Upper lobe of left lung (tissue), 4 donors: ENCODE data around the gene EDDM3A.

Experiments
- CTCF ChIP-seq, 6 experiments: fragments of 450-650 bp in 4 of 6; fragments of 200-600 bp in 2 of 6; sonication (generic) in 2 of 6; IDR thresholded peaks; one replicate each; pipeline ENCODE4 v1.5.1; 2016 to 2019; ENCODE audit warnings: antibody characterized with exemption in 6 of 6
- POLR2A ChIP-seq, 4 donors: fragments of 450-650 bp; IDR thresholded peaks; one replicate each; pipeline ENCODE4 v1.5.1; 2016 to 2017; ENCODE audit warnings: antibody characterized with exemption in 4 of 4, mild to moderate bottlenecking in 2 of 4

DNA sequence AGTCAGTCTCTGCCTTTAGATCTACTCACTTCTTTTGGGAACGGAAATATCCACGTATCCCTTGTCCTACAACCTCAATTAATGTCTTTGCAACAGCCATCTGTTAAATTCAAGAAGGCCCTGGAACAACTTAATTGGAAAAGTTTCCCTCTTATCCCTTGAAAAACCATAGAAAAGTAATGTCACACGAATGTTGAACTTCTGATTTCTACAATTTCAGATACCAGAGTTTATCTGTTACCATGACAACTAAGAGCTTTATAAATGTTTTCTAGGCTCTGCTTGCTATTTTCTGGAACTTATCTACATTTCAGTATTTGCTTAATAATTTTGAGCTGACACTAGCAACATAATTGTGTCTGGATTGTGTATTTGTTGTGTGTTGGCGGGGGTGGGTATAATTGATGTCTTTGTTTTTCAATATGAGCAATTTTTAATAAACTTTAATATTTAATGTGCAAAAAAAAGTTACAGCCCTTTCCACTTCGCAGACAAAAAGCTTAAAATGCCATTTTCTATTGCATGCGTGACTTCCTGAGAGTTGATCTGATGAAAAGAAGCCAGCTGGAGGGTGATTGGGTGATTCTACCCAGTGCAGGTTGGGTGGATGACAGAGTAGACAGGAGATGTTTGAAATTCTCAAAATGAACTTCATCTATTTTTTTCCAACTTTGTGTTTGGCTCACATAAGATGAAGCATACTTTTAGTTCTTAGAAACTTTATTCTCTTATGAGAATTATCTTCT, 11.8 kb upstream of the EDDM3A start:
- TF ChIP-seq CTCF (IDR thresholded peaks at IDR 0.05) (no peak), POLR2A (IDR thresholded peaks at IDR 0.05) (no peak)
